Measurements from ENCODE around the gene NEURL1.

DNA sequence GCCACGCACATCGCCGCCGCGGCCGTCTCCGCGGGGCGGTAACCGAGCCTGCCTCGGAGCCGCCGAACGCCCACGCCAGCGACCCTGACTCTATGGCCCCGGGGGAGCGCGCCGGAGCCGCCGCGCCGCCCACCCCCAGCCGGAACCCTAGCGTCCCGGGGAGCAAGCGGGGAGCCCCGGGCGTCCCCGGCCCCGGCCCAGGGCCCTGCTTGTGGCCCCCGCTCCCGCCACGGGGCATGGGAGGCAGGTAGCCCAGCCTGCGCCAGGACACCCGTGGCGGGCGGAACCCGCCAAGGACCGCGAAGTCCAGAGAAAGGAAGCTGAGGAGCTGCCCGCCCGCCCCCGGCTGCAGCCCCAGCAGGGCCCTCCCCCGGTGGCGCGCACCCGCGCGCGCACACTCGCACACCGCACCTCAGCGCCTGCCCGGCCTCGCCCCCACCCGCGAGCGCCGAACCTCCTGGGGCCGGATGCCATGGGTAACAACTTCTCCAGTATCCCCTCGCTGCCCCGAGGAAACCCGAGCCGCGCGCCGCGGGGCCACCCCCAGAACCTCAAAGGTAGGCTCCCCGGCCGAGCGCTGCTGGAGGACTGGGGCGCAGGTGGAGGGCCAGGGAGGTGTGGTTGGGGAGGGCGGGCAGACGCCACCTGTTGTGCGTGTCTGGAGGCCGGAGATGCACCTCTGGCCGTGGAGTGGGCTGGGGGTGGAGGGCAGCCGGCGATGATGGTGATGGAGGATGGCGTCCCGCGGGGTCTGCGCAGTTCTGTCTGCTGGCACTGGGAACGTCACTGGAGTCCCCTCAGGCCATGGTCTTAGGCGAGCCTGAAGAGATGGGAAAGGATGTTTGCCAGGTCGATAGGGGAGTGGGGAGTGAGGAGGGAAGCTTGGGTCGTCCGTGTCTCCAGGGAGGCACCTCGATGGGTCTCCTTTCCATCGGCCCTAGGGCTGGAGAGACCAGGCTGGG is 692 bp downstream of the NEURL1 start:
- TF ChIP-seq, protein P1, sequence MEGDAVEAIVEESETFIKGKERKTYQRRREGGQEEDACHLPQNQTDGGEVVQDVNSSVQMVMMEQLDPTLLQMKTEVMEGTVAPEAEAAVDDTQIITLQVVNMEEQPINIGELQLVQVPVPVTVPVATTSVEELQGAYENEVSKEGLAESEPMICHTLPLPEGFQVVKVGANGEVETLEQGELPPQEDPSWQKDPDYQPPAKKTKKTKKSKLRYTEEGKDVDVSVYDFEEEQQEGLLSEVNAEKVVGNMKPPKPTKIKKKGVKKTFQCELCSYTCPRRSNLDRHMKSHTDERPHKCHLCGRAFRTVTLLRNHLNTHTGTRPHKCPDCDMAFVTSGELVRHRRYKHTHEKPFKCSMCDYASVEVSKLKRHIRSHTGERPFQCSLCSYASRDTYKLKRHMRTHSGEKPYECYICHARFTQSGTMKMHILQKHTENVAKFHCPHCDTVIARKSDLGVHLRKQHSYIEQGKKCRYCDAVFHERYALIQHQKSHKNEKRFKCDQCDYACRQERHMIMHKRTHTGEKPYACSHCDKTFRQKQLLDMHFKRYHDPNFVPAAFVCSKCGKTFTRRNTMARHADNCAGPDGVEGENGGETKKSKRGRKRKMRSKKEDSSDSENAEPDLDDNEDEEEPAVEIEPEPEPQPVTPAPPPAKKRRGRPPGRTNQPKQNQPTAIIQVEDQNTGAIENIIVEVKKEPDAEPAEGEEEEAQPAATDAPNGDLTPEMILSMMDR (IDR thresholded peaks at IDR 0.05), result no peak
- TF ChIP-seq EZH2 (IDR thresholded peaks at IDR 0.05; ENCODE audit: borderline replicate concordance, insufficient read depth, low read depth, low read length, poor library complexity, severe bottlenecking), result no peak
